ENCODE measurements around the gene TUBB4A.
A peak's percentile ranks its signal among the peaks of the same experiment; 100 is the strongest.

Gene TUBB4A

GRCh38 chr19:6460099-6460884 is 41.8 kb downstream of the TUBB4A start:
- TF ChIP-seq CTCF (IDR thresholded peaks at IDR 0.05; ENCODE audit: extremely low read depth, missing control alignments), result peak; percentile 24
- peak; percentile 98 for DNase-seq (ENCODE audit: low spot score)

GRCh38 chr19:6459262-6460098 is 42.6 kb downstream of the TUBB4A start, which contains the start of gene SLC25A23:
TSS of gene SLC25A23 (minus strand) at chr19:6459792. CDS start at chr19:6459628, 164 bp downstream.
- no peak for TF ChIP-seq CTCF (IDR thresholded peaks at IDR 0.05; ENCODE audit: extremely low read depth, missing control alignments)
- DNase-seq (ENCODE audit: low spot score), result peak; percentile 94

GRCh38 chr19:6458695-6459261 is 43.3 kb downstream of the TUBB4A start:
- TF ChIP-seq CTCF (IDR thresholded peaks at IDR 0.05; ENCODE audit: extremely low read depth, missing control alignments), result no peak
- DNase-seq (ENCODE audit: low spot score), result peak; percentile 37

DNA sequence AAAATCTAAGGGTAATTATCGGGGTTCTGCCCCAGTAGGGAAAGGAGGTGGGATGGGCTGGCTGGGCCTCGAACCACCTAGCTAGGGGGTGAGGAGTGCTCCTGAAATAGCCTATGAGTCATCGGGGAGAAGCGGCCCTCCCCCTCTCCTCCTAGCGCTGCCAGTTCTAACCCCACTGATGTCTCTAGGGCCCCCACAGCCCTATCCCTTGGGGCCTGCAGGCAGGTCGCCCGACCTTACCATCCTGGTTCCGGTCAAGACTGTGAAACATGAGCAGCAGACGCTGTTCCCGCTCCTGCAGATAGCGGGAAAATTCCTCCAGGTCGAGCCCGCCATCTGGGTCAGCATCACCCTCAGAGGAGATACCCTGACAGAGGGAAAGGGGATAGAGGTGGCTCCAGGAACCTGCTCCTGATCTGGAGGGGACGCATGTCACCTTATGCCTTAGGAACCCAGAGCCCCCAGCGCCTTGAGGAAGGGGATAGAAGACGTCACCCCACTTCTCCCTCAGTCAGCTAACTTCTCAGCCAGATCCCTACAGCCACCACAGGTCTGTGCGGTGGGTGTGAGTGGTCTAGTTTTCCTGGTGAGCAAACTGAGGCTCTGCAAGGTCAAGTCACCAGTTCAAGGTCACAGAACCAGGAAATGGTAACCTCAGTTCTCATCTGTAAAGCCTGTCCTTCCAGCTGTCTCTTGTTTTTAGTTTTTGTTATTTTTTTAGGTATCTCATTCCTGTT is 44.0 kb downstream of the TUBB4A start:
- peak; percentile 71 for DNase-seq (ENCODE audit: low spot score)
- TF ChIP-seq CTCF (IDR thresholded peaks at IDR 0.05; ENCODE audit: extremely low read depth, missing control alignments), result no peak

- no peak for TF ChIP-seq CTCF (IDR thresholded peaks at IDR 0.05; ENCODE audit: extremely low read depth, missing control alignments)
- DNase-seq (ENCODE audit: low spot score), result no peak
Observed at GRCh38 chr19:6455924-6456323, 46.2 kb downstream of the TUBB4A start.

DNA sequence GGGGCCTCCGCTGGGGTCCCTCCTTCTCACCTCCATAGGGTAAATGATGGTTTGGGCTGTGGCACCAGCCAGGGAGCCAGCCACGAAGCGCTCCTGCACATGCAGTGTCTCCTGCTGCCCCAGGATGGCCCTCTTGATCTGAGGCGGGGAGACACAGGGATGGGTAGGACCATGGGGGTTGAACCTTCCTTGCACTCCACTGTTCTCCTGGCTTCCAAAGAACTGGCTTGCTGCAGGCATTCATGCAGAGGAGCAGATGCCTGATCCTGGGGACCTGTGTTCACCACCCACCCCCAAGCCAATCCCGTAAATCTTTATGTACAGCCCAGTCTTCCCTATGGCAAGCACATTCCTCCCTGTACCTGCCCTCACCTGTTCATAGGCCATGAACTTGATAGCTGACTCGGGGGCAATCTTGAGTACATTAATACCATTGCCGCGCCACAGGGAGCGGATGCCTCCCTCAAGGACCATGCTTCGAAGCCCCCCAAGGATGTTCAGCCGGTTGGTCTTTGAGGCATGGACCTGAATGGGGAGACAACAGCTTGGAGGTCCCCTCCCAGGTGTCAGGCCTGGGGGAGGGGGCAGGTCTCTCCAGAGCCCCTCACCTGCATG is 48.1 kb downstream of the TUBB4A start:
- no peak for DNase-seq (ENCODE audit: low spot score)
- TF ChIP-seq CTCF (IDR thresholded peaks at IDR 0.05; ENCODE audit: extremely low read depth, missing control alignments), result no peak
